Activated CD8-positive, alpha-beta memory T cell treated with anti-CD3 and anti-CD28 coated beads, Interleukin-2, amount 50 U/mL, for 24 hours (primary cell): ENCODE data around the gene RNF144B.
"Not testable (repeated sequence)": the region's sequence is repeated elsewhere in the genome, so short reads cannot be mapped to it uniquely, and the experiment has no call there.

Source experiments
- DNase-seq: peaks from one replicate; pipeline ENCODE4 v3.0.0-alpha.2; 2020; ENCODE audit errors: extremely low read depth

Gene RNF144B

DNA sequence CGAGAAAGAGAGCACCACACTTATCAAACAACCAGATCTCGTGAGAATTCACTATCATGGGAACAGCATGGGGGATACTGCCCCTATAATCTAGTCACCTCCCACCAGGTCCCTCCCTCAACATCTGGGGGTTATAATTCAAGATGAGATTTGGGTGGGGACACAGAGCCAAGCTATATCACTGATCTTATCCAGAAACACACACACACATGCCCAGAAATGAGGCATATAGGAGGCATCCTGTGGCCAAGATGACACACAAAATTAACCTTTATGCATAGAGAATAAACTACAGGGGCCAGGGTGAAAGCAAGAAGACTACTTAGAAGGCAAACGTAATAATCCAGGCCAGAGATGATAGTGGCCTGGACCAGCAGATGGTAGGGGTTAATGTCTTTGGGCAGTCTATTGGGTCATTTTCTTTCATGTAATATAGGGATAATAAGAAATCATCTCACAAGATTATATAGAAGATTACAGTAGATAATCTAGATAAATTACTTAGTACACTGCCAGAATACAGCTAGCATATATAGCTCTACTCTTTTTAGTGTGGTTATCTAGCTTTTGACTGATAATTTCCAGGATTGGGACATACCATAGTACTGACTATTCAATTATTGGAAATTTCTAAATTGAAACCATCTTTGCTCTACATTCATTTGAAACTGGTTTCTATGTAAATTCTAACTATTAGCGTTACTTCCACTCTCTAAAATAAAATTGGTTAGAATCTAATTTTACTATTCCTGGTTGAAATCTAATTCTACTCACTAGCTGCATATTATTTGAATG is 20.0 kb downstream of the RNF144B start:
- no peak for DNase-seq

DNA sequence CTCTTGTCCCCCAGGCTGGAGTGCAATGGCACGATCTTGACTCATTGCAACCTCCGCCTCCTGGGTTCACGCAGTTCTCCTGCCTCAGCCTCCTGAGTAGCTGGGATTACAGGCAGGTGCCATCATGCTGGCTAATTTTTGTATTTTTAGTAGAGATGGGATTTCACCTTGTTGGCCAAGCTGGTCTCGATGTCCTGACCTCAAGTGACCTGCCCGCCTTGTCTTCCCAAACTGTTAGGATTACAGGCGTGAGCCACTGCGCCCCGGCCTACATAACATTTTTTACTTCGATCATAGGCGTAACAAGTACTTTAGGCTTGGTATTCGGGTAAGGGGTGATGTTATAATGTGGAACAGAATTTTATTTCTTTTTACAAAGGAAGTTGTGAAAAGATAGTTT is 22.5 kb downstream of the RNF144B start:
- DNase-seq: not testable (repeated sequence)

DNA sequence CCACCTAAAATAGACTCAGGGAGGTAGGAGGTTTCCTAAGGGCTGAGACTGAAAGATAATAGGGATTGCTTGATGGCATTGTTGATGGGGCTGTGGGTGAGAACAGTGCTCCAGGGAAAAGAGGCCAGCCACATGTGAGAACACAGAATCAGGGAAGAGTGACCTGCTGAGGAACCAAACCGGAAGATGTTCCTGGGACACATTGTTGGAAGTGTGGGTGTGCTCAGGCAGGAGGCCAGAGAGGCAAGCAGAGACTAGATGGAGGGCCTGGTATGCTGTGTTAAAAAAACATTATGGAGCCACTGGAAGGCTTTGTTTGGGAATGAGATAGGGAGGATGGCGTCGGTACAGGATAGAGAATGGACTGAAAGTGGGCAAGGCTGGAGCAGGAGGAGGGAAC is 23.3 kb downstream of the RNF144B start:
- DNase-seq: no peak

DNA sequence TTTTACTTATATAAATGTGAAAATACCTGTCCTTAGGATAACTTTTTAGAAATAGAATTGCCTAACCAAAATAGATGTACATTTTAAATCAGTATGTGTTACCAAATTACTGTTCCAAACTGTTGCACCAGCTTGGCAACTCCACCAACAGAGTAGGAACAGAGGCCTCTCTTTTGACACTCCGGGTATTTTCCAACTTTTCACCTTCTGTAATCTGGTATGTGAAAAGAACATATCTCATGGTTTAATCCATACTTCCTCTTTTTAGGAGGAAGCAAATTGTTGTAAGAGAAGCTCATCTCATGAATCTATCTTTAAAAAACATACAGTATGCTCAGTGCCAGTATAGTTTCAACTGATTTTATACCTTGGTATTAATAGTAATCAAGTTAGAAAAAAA is 24.9 kb downstream of the RNF144B start:
- DNase-seq: no peak

DNA sequence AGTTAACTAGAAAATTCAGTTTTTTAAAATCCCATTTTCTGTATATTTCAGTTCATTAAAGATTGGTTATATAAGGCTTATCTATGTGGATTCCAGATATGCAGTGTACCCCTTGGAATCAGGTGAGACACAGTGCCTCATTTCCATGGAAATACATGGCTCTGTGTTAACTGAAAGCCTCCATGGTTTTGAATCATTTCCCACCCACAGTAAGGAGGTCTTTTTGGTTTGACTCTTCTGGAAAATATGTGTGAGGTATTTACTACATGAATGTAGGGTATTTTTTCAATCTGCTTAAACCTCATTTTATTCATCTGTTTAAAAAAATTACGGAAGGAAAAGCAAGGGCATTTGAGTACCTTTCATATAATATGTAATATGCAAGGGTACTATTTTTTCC is 25.5 kb downstream of the RNF144B start:
- DNase-seq: no peak

DNA sequence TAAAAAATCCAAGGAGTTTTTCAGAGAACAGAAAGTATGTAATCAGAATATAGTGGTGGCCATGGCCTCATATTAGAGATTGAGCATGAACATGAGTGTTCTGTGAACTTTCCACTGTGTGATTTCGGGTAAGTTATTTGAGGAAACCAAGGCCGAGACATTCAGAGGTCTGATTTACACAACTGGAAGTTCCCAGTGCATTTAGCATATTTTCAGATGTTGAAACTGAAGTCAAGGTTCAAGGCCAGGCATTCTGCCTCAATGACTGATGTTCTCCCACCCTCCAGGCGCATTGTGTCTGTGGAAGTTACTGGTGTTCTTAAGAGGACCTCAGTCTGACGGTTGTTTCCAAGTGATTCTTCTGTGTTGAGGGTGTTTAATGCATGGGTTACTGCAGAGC is 26.2 kb downstream of the RNF144B start:
- DNase-seq: no peak

DNA sequence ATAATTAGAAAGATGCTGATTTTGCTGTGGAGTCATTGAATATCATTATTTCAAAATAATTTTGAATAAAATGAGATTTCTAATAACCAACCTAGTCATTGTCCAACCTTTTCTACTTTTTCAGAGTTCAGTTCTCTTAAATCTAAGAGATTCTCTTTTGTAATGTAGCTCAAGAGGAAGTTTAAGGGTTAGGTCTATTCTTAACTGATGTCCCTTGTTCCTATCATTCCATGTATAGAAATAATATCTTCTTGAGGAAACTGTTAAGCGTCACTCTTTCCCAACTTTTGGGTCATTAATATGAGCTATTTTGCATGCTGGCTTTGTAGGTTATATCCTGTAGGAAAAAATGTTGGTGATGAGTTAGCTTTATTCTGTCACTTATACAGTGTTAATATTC is 27.0 kb downstream of the RNF144B start:
- DNase-seq: no peak

DNA sequence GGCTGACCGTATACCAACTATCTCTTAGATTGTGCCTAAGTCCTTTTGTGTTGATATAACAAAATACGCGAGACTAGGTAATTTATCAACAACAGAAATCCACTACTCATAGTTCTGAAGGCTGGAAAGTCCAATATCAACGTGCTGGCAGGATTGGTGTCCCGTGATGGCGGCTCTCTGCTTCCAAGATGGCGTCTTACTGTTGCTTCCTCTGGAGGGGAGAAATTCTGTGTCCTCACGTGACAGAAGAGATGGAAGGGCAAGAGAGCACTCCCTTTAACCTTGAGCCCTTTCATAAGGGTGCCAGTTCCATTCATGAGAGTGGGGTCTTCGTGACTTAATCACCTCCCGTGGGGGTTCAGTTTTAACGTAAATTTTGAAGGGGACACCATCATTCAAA is 28.1 kb downstream of the RNF144B start:
- DNase-seq: no peak

DNA sequence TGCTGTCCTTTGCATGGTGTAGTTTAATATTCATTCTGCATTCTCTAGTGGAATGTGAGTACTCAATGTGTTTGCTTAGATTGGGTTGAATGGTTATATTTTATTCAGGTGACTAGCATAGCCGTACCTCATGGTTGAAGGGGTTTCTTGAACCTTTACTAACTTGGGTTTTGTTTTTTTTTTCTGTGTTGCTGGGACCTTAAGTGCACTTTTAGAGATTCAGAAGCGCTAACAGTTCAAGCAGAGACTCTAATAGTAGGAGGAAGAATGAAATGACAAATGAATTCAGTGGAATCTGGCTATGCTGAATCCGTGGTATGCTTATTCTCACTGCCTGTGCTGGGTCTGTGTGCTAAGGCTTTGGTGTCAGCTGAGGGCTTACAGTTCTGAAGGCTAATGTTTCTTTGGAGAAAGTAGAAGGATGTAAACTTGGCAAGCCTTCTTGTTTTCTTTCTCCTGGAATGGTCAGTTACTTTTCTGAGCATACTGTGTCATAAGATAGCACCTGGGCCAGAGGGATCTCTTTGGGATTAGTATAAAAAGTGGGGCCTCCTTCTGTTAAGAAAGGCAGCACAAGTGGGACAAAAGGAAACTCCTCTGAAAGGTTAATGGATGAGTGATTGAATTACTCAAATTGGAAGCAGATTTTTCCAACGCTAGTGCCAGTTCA is 28.7 kb downstream of the RNF144B start:
- DNase-seq: no peak

DNA sequence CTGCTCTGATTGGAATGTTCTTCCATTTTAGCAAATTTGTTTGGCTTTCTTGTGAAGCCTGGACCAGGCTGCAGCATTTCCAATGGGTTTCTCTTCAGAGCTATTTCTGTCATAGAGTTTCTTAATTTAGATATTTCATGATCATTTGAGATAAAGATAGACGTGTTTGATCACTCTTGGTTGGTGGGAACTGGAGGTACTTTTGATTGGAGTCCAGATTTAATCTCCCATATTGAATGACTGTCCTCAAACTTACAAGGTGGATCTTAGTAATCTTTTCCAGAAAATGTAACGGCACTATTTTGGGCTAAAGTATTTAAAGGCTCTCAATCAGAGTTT is 29.2 kb downstream of the RNF144B start:
- DNase-seq: no peak

DNA sequence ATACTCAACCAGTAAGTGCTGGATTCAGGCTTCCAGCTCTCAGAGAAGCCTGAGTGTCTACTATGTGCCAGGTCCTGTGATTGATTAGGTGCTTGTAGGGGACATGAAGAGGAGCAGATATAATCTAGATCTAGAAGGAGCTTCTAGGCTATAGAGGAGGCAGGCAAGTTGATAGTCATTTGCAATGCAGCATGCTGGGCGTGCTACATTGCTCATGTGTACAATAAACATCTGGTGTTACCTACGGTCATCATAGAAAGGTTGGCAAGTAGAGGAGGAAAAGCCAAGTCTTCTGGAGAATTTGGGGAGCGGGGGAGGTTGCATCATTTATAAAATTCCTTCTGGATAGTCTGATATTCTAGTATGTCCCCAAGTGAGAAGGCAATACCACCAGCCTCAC is 33.2 kb downstream of the RNF144B start:
- DNase-seq: no peak

DNA sequence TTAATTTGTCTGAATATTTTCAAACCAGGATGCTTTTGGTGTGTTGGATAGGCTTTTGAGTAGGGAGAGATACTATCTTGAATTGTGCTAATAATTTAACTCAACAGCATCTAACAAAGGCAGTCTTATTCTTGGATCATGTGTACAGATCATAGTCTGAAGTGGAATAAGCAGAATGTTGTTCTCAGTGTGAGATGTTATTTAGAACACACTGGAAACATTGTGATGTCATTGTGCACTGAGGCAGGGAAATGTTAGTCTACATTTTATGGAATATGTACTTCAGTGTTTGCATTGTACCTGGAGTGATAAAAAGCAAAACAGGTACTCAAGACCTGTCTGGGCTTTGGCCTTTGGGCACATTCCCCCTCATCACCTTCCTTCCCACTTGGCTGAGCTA is 35.0 kb downstream of the RNF144B start:
- no peak for DNase-seq

DNA sequence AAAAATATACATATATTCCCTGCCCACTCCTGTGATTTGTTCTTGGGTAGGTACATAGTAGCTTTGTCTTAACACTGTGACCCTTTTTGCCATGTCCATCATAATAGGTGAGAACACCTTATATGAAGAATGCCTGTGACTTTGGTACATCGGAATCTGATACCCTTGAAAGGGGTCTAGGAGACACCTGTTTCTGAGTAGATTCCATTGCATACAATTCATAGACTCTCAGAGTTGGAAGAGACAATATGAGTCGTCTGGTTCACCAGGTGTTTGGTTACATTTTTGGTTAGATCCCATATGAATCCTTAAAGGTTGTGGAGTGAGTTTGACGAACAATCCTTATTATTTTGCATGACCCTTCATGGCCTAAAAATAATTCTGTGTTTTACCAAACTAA is 36.3 kb downstream of the RNF144B start:
- DNase-seq: no peak

DNA sequence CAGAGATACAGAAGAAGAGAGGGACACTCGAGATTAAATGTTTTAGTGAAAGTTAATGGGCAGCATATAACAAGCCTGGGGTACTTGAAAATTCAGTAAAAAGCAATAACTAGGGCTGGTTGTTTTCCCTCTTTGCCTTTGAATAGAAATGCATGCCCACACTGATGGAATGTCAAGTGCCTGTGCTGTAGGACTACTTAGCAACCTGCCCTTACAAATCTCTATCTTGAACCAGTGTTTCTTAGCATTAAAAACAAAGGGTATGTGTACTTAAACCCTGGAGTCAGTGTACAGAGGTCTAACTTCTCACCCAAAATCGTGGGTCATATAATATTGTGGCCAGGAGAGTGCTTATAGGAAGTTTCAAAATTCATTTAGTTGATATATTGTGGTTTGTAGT is 37.1 kb downstream of the RNF144B start:
- no peak for DNase-seq

DNA sequence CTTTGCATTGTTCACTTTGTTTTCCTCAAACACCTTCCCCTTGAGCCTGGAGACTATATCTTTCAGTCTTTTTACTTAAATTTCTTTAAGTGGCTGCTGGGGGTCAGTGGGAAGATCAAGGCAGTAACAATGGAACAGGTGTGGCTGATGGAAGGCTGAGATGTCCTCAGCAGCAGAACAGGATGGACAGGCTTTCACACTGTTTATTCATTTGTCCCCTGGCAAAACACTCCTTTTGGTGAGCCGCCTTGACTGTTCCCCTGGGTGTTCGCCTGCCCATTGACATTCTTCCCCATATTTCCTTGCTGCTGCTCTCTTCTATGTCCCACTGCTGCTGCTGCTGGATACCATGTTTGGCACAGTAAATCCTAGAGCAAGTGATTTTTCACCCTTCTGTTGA is 38.1 kb downstream of the RNF144B start:
- DNase-seq: no peak

DNA sequence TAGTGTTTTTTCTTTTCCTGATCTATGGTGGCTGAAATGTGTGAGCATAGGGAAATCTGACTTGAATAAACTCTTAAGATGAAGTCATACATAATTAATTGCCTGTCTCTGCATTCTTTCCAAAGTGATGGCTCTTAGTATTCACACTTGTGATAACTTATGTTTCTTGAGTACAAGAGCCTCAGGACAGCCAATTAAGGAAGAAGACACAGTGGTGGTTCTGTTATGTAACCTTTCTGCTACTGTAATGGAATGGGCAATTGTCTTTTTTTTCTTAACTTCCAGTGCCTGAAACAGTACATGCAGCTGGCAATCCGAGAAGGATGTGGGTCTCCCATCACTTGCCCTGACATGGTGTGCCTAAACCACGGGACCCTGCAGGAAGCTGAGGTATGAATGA is 40.1 kb downstream of the RNF144B start:
- no peak for DNase-seq

DNA sequence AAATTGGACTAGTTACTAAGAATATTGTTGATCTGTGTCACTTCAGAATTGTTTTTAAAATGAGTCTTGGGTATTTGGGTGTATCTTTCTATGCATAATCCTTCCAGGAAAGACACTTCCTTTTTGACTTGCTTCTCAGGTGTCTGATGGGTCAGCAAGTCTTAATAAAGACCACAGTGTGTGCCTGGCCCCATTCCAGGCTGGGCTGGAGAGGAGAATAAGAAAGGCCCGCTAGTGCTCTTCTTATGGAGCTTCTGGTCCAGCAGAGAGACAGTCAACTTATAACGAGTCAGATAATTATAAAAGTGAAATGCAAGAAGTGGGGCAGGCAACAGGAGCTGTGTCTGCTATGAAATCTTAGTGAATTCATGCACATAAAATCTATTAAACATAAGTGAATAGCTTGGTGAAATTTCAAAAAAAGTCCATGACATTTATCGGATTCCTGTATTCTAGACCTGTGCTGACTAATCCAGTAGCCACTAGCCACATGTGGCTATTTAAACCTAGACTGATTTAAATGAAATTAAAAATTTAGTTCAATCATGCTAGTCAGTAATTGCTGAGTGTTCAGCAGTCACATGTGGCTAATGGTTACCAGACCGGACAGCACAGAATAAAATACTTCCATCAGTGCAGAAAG is 42.6 kb downstream of the RNF144B start:
- no peak for DNase-seq

DNA sequence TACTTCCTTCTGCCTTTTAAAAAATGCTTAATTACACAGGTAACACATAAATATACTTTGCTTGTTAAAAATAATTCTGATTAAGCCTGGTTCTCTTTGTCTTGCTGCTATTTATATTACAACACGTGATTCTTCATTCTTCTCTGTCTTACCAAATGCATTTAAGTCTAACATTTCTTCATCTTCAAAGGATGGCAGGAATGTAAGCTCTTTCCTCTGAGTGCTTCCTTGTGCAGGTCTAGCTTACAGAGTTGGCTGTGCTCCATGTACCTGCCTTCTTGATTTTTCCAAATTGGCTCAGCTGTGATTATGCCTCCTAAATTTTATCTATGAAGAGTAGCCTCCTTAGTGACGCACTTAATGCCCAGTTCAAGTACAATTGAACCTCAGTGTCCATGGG is 44.4 kb downstream of the RNF144B start:
- no peak for DNase-seq

DNA sequence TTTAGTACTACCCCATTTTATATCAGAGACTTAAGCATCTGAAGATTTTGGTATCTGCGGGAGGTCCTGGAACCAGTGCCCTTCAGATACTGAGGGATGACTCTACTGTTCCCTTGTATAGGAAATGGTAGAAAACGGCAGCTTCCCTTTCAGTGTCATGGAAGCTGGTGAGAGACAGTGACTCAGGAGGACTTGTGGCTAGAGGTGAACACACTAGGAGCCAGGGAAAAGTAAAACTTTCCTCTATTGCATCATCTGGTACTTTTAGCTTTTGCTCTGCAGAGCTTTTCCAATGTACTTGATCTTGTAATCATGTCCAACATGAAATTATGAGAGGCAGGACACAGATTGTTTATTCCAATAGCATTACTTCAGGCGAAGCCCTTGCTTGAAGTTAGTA is 45.0 kb downstream of the RNF144B start:
- no peak for DNase-seq

DNA sequence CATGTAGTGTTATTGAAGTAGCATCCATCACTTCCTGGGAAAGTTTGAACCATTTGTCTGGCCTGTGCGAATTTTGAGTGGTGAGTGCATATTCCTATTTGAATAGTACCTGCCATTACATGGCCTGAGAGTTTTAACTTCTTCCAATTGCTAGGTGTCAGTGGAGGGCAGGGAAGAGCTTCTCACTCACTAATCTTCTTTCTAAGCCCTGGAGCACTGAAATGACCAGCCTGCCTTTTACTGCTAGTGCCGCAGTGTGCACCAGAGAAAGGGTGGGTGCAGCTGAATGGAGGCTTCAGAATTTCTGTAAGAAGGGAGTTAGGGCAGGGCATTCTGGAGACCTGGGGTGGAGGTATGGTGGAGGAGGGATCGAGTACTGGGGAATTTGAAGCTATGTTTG is 45.5 kb downstream of the RNF144B start:
- no peak for DNase-seq

DNA sequence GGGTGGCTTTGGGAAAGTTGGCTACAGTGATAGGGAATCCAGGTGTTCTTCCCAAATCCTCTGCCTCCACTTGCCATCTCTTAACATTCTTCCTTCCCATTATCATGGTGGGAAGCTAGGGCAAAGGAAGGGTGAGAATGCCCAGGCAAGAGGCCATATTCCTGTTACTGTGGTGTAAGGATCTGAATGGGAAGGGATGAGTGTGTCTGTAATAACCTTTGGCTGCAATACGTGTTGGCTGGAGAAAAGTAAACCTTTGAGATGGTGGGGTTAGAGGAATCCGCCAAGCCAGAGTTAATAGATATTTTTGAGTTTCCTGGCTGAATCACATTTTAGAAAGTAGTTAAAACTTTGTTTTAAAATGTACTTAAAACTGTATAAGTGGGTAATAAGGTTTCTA is 45.9 kb downstream of the RNF144B start:
- no peak for DNase-seq

DNA sequence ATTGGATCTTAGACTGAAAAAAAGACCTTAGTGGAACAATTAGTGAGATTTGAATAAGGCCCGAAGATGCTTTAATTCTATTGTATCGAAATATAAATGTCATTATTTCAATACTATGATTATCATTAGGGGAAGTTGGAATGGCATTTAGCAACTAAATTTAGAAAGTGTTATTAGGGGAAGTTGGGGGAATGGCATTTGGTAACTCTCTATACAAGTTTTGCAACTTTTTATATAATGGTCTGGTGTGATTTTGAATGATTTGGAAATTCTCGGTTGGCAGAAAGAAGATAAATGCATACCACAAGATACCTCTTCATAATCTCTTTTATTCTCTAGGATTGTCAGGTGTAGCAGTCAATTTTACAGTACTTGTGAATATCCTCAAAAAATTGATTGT is 49.2 kb downstream of the RNF144B start:
- DNase-seq: no peak

DNA sequence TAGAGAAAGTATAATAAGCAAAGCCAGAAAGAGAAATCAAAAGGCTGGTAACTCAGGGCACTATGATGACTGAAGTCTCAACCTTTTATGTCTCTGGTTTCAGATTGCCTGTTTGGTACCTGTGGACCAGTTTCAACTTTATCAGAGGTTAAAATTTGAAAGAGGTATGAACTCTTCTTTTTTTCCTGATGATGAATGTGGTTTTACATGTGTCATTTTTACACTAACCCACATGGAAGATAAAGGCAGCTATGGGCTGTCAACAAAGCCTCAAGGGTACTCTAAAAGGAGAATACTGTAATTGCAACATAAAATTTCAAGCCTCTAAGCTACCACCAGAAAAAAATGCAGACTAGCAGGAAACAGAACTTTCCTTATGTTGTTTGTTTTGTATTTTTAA is 52.4 kb downstream of the RNF144B start:
- DNase-seq: no peak
